GM12878 (cell line): Measurements from ENCODE around the gene TCN1.

Experiments
- IKZF1 ChIP-seq: fragments of 450-650 bp; conservative IDR thresholded peaks from 2 replicates; pipeline ENCODE4 v1.6.1; 2017; ENCODE audit warnings: antibody characterized with exemption, mild to moderate bottlenecking
- JUNB ChIP-seq: IDR thresholded peaks from 2 replicates; pipeline ENCODE4 v1.6.1; 2016; ENCODE audit warnings: antibody characterized with exemption, mild to moderate bottlenecking
- MAX ChIP-seq: IDR thresholded peaks from 2 replicates; pipeline ENCODE4 v1.6.1; 2012; ENCODE audit warnings: low read depth, low read length, improper control_type of control experiment
- PRDM15 ChIP-seq: fragments of 450-650 bp; formaldehyde crosslinking; IDR thresholded peaks from 2 replicates; pipeline ENCODE4 v1.4.0; 2020; ENCODE audit warnings: mild to moderate bottlenecking, moderate library complexity
- RAD21 ChIP-seq: IDR thresholded peaks from 2 replicates; pipeline ENCODE4 v1.6.1; 2011; ENCODE audit warnings: mild to moderate bottlenecking, low read depth, low read length, moderate library complexity; ENCODE audit not compliant: insufficient read depth
- SP1 ChIP-seq: IDR thresholded peaks from one replicate; pipeline ENCODE4 v1.6.1; 2011; ENCODE audit warnings: low read depth, low read length
- TCF12 ChIP-seq: IDR thresholded peaks from 2 replicates; pipeline ENCODE4 v1.6.1; 2011; ENCODE audit warnings: low read depth, mild to moderate bottlenecking, low read length
- TF ChIP-seq, protein P1 (sequence below), 3 experiments: IDR thresholded peaks in 2 of 3; conservative IDR thresholded peaks in 1 of 3; 2 replicates each; pipeline ENCODE4 v1.5.1; 2011; ENCODE audit warnings: low read depth in 3 of 3, low read length in 3 of 3, mild to moderate bottlenecking in 3 of 3, control low read depth in 2 of 3, moderate library complexity in 2 of 3, inconsistent platforms in 1 of 3, mixed read lengths in 1 of 3; ENCODE audit not compliant: control insufficient read depth in 2 of 3, insufficient read depth in 1 of 3; ENCODE audit errors: extremely low read depth in 1 of 3
- TF ChIP-seq, protein P2 (sequence below): fragments of 450-650 bp; IDR thresholded peaks from 2 replicates; pipeline ENCODE4 v1.6.1; 2016; ENCODE audit warnings: mild to moderate bottlenecking

GRCh38 chr11:59872076-59872475 is 5.8 kb upstream of the TCN1 start:
- TF ChIP-seq TCF12 = no peak
- no peak for TF ChIP-seq PRDM15 (CRISPR knock-in tag)
- TF ChIP-seq SP1 = no peak
- TF ChIP-seq, protein P1, sequence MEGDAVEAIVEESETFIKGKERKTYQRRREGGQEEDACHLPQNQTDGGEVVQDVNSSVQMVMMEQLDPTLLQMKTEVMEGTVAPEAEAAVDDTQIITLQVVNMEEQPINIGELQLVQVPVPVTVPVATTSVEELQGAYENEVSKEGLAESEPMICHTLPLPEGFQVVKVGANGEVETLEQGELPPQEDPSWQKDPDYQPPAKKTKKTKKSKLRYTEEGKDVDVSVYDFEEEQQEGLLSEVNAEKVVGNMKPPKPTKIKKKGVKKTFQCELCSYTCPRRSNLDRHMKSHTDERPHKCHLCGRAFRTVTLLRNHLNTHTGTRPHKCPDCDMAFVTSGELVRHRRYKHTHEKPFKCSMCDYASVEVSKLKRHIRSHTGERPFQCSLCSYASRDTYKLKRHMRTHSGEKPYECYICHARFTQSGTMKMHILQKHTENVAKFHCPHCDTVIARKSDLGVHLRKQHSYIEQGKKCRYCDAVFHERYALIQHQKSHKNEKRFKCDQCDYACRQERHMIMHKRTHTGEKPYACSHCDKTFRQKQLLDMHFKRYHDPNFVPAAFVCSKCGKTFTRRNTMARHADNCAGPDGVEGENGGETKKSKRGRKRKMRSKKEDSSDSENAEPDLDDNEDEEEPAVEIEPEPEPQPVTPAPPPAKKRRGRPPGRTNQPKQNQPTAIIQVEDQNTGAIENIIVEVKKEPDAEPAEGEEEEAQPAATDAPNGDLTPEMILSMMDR (IDR thresholded peaks at IDR 0.05 in 2 of 3, conservative IDR thresholded peaks at IDR 0.05 in 1 of 3; ENCODE audit: control insufficient read depth in 2 of 3, extremely low read depth in 1 of 3, insufficient read depth in 1 of 3, low read depth in 3 of 3, low read length in 3 of 3) = no peak
- TF ChIP-seq, protein P2, sequence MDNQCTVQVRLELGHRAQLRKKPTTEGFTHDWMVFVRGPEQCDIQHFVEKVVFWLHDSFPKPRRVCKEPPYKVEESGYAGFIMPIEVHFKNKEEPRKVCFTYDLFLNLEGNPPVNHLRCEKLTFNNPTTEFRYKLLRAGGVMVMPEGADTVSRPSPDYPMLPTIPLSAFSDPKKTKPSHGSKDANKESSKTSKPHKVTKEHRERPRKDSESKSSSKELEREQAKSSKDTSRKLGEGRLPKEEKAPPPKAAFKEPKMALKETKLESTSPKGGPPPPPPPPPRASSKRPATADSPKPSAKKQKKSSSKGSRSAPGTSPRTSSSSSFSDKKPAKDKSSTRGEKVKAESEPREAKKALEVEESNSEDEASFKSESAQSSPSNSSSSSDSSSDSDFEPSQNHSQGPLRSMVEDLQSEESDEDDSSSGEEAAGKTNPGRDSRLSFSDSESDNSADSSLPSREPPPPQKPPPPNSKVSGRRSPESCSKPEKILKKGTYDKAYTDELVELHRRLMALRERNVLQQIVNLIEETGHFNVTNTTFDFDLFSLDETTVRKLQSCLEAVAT = no peak
- no peak for TF ChIP-seq IKZF1
- TF ChIP-seq RAD21 = no peak
- TF ChIP-seq MAX = no peak
- TF ChIP-seq JUNB = no peak
